ENCODE results near the gene PCLAF. TPM values are rescaled to one million over a fixed set of nuclear protein-coding genes. Genes with fewer than 3 reads are reported as not detected.
"Not testable (repeated sequence)": the region's sequence is repeated elsewhere in the genome, so short reads cannot be mapped to it uniquely, and the experiment has no call there.

Gene PCLAF
- total and polyA plus RNA-seq, 12 donors = 0.32 to 11.9 (median 1.6) TPM; not detected in 1

DNA sequence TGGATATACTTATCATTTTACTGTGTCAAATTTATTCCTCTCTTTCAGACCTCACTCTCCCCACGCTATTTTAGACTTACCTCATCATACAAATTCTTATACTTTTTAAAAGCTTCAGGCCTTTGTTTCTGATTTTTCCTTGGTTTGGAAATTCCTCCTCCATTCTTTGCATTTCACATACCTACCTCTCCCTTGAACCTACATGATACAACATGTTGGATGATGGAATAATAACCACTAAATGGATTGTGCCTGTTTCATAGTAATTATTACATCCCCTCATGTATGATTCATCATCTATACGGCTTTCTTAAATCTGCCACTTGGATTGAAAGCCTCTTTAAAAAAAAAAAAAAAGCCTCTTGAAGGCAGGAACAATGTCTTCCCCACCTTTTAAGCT lies 31.0 kb upstream of the PCLAF start:
- Histone ChIP-seq H3K4me1 (replicated peaks in 1 of 2) (no peaks in the 10 kb centered on the region), H3K4me3 (no peak overlapping the region), H3K36me3 (replicated peaks in 1 of 2) (peaks cover 0 to 48% of the 10 kb centered on the region in 2 donors), H3K9me3 (replicated peaks in 1 of 3) (no peaks in the 10 kb centered on the region), H3K27me3 (no peaks in the 10 kb centered on the region), H3K27ac (no peak overlapping the region)
- no peak for DNase-seq
- WGBS, 4 donors = 79 to 88% (median 86%) methylated on average over 2 of the region's 2 CpGs
- intact Hi-C loops (cut with DNase I) = no loop called here
- TF ChIP-seq, protein P1, sequence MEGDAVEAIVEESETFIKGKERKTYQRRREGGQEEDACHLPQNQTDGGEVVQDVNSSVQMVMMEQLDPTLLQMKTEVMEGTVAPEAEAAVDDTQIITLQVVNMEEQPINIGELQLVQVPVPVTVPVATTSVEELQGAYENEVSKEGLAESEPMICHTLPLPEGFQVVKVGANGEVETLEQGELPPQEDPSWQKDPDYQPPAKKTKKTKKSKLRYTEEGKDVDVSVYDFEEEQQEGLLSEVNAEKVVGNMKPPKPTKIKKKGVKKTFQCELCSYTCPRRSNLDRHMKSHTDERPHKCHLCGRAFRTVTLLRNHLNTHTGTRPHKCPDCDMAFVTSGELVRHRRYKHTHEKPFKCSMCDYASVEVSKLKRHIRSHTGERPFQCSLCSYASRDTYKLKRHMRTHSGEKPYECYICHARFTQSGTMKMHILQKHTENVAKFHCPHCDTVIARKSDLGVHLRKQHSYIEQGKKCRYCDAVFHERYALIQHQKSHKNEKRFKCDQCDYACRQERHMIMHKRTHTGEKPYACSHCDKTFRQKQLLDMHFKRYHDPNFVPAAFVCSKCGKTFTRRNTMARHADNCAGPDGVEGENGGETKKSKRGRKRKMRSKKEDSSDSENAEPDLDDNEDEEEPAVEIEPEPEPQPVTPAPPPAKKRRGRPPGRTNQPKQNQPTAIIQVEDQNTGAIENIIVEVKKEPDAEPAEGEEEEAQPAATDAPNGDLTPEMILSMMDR (IDR thresholded peaks at IDR 0.05) = no peak
- no peak for TF ChIP-seq POLR2A (IDR thresholded peaks at IDR 0.05)

DNA sequence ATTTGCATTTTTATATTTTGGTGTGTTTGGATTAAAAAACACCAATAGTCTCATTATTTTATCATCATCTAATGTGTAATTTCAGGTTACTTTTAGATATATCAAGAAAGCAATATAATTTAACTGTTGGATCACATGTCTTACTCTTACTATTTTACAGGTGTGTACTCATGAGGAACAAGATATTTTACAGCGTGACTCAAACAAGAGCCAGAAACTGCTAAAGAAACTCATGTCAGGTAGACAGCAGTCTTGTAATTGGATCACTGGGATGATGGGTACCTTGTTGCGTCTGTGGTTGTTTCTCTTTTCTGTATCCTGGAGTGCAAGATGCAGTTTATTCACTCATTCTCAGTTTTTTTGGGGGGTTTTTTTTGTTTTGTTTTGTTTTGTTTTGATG lies 19.3 kb upstream of the PCLAF start:
- intact Hi-C loops (cut with DNase I) = no loop called here
- 95 to 98% (median 97%) methylated on average over 2 of the region's 2 CpGs for WGBS, 4 donors
- Histone ChIP-seq H3K36me3 (replicated peaks in 1 of 2) (peaks cover 0 to 89% of the 10 kb centered on the region in 2 donors), H3K4me1 (replicated peaks in 1 of 2) (no peaks in the 10 kb centered on the region), H3K27me3 (no peaks in the 10 kb centered on the region), H3K4me3 (no peak overlapping the region), H3K27ac (no peak overlapping the region), H3K9me3 (replicated peaks in 1 of 3) (no peaks in the 10 kb centered on the region)
- TF ChIP-seq POLR2A (IDR thresholded peaks at IDR 0.05) = no peak
- TF ChIP-seq, protein P1 (IDR thresholded peaks at IDR 0.05) = no peak
- DNase-seq = no peak

DNA sequence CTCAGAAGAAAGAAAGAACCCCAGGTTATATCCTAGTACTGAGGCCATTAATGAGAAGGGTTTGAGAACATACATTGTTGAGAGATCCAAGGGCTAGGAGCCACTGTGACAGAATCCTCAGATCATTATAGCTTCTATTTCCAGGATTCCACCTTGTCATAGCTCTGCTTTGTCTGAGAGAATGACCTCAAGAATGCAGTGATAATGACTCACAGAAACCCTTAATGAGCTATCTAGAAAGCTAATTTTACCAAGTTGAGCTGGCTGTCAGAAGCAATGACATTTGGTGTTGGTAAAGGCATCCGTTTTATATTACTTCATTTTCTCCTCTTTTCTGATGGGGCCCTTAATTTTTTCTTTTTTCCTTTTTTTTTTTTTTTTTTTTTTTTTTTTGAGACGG lies 17.3 kb upstream of the PCLAF start:
- Histone ChIP-seq H3K9me3 (replicated peaks in 1 of 3) (no peaks in the 10 kb centered on the region), H3K4me3 (no peak overlapping the region), H3K4me1 (replicated peaks in 1 of 2) (no peaks in the 10 kb centered on the region), H3K36me3 (replicated peaks in 1 of 2) (peaks cover 0 to 90% of the 10 kb centered on the region in 2 donors), H3K27me3 (no peaks in the 10 kb centered on the region), H3K27ac (no peak overlapping the region)
- DNase-seq = no peak
- 79 to 100% (median 87%) methylated on average over 1 to 2 of the region's 2 CpGs for WGBS, 4 donors
- TF ChIP-seq POLR2A (IDR thresholded peaks at IDR 0.05) = no peak
- TF ChIP-seq, protein P1 (IDR thresholded peaks at IDR 0.05) = no peak
- intact Hi-C loops (cut with DNase I) = no loop called here

DNA sequence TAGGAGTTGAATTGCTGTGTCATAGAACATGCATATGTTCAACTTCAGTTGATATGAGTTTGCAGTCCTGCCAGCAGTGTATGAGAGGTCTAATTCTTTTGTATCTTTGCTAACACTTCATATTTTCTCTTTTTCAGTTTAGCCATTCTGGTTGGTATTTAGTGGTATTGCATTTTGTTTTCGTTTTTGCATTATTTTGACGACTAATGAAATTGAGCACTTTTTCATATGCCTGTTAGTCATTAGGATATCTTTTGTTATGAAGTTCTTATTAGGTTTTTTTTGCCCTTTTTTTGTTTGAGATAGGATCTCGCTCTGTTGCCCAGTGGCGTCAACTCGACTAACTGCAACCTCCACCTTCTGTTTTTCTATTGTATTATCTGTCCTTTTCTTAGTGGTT lies 15.5 kb upstream of the PCLAF start:
- Histone ChIP-seq H3K4me1 (replicated peaks in 1 of 2) (no peaks in the 10 kb centered on the region), H3K27ac (no peak overlapping the region), H3K9me3 (replicated peaks in 1 of 3) (no peaks in the 10 kb centered on the region), H3K36me3 (replicated peaks in 1 of 2) (peaks cover 0 to 77% of the 10 kb centered on the region in 2 donors), H3K27me3 (no peaks in the 10 kb centered on the region), H3K4me3 (no peak overlapping the region)
- DNase-seq = no peak
- TF ChIP-seq, protein P1 (IDR thresholded peaks at IDR 0.05) = no peak
- no peak for TF ChIP-seq POLR2A (IDR thresholded peaks at IDR 0.05)
- intact Hi-C loops (cut with DNase I) = no loop called here
- WGBS, 4 donors = 90 to 95% (median 93%) methylated on average over 5 of the region's 5 CpGs

DNA sequence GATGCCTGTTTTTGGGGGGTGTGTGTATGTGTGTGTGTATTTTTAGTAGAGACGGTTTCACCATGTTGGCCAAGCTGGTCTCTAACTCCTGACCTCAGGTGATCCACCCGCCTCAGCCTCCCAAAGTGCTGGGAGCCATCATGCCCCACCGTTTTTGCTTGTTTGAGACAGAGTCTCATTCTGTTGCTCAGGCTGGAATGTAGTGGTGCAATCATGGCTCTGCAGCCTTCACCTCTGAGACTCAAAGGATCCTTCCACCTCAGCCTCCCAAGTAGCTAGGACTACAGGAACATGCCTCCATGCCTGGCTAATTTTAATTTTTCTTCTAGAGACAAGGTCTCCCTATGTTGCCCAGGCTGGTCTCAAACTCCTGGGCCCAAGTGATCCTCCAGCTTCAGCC lies 11.2 kb upstream of the PCLAF start:
- H3K36me3 ChIP-seq (replicated peaks in 1 of 2) = peaks cover 0 to 36% of the 10 kb centered on the region in 2 donors
- DNase-seq; H3K9me3 ChIP-seq (replicated peaks in 1 of 3); H3K27me3 ChIP-seq; intact Hi-C loops (cut with DNase I); H3K27ac ChIP-seq; H3K4me3 ChIP-seq; H3K4me1 ChIP-seq (replicated peaks in 1 of 2): not testable (repeated sequence)
- WGBS, 4 donors = 87 to 97% (median 90%) methylated on average over 3 of the region's 3 CpGs
